Neuronal stem cell (in vitro differentiated cells): Measurements from ENCODE around the gene TNS3.

Source experiments
- DNase-seq: peaks from one replicate; pipeline ENCODE4 v3.0.0-alpha.2; 2013; ENCODE audit warnings: low spot score
- H2AFZ ChIP-seq: one replicate; pipeline ENCODE4 v1.6.1; 2013; ENCODE audit warnings: mild to moderate bottlenecking, low read length, inconsistent platforms
- H2AK5ac ChIP-seq: 2 replicates; pipeline ENCODE4 v1.6.1; 2013; ENCODE audit warnings: low read depth, mild to moderate bottlenecking, inconsistent platforms, low read length, moderate library complexity, mixed read lengths
- H2BK120ac ChIP-seq: 2 replicates; pipeline ENCODE4 v1.6.1; 2013; ENCODE audit warnings: low read depth, mild to moderate bottlenecking, inconsistent platforms, low read length, moderate library complexity, mixed read lengths
- H2BK12ac ChIP-seq: one replicate; pipeline ENCODE4 v1.6.1; 2013; ENCODE audit warnings: low read length, inconsistent platforms
- H2BK15ac ChIP-seq: 2 replicates; pipeline ENCODE4 v1.6.1; 2013; ENCODE audit warnings: mild to moderate bottlenecking, low read length, inconsistent platforms, mixed read lengths
- H2BK5ac ChIP-seq: one replicate; pipeline ENCODE4 v1.6.1; 2013; ENCODE audit warnings: inconsistent platforms, mild to moderate bottlenecking, low read length, moderate library complexity
- H3K14ac ChIP-seq: one replicate; pipeline ENCODE4 v1.6.1; 2013; ENCODE audit warnings: low read length, inconsistent platforms
- H3K18ac ChIP-seq: 2 replicates; pipeline ENCODE4 v1.6.1; 2013; ENCODE audit warnings: low read length, inconsistent platforms
- H3K23ac ChIP-seq: 2 replicates; pipeline ENCODE4 v1.6.1; 2013; ENCODE audit warnings: low read depth, mild to moderate bottlenecking, mixed read lengths, low read length, inconsistent platforms; ENCODE audit not compliant: poor library complexity
- H3K27ac ChIP-seq: replicated peaks from 3 replicates; pipeline ENCODE4 v1.5.1; 2013; ENCODE audit warnings: low read length, inconsistent platforms
- H3K27me3 ChIP-seq, 3 experiments: 2 replicates each; pipeline ENCODE4 v1.6.1; 2013; ENCODE audit warnings: low read length in 3 of 3, mild to moderate bottlenecking in 2 of 3, inconsistent platforms in 1 of 3, low read depth in 1 of 3, mixed read lengths in 1 of 3, moderate library complexity in 1 of 3; ENCODE audit not compliant: control insufficient read depth in 3 of 3, insufficient read depth in 3 of 3
- H3K36me3 ChIP-seq, 2 donors: replicated peaks in 1 of 2; 2 replicates each; pipeline ENCODE4 v1.6.1; 2013; ENCODE audit warnings: low read length in 2 of 2; ENCODE audit not compliant: control insufficient read depth in 2 of 2, insufficient read depth in 2 of 2
- H3K4ac ChIP-seq: 2 replicates; pipeline ENCODE4 v1.6.1; 2013; ENCODE audit warnings: inconsistent platforms, mild to moderate bottlenecking, low read length, moderate library complexity
- H3K4me1 ChIP-seq, 2 donors: 1 replicate in 1 of 2; 2 replicates in 1 of 2; pipeline ENCODE4 v1.6.1; 2013; ENCODE audit warnings: low read length in 2 of 2, low read depth in 1 of 2; ENCODE audit not compliant: control insufficient read depth in 2 of 2, insufficient read depth in 1 of 2
- H3K4me2 ChIP-seq: one replicate; pipeline ENCODE4 v1.6.1; 2013; ENCODE audit warnings: mild to moderate bottlenecking, low read length, inconsistent platforms; ENCODE audit not compliant: insufficient read depth, poor library complexity, severe bottlenecking
- H3K4me3 ChIP-seq, 2 donors: 2 replicates each; pipeline ENCODE4 v1.5.1; 2013; ENCODE audit warnings: low read length in 2 of 2, mild to moderate bottlenecking in 2 of 2, inconsistent platforms in 1 of 2, moderate library complexity in 1 of 2
- H3K79me1 ChIP-seq: one replicate; pipeline ENCODE4 v1.6.1; 2013; ENCODE audit warnings: low read depth, mild to moderate bottlenecking, inconsistent platforms, low read length, moderate library complexity
- H3K9ac ChIP-seq: one replicate; pipeline ENCODE4 v1.6.1; 2013; ENCODE audit warnings: mild to moderate bottlenecking, low read depth, low read length, inconsistent platforms; ENCODE audit not compliant: poor library complexity
- H3K9me3 ChIP-seq, 2 donors: replicated peaks in 1 of 2; 2 replicates each; pipeline versions ENCODE3 to v1.6.1; 2013; ENCODE audit warnings: low read length in 2 of 2, mild to moderate bottlenecking in 2 of 2, inconsistent platforms in 1 of 2, low read depth in 1 of 2, mixed read lengths in 1 of 2, moderate library complexity in 1 of 2; ENCODE audit not compliant: control insufficient read depth in 2 of 2, insufficient read depth in 1 of 2
- H4K8ac ChIP-seq: one replicate; pipeline ENCODE4 v1.6.1; 2013; ENCODE audit warnings: low read depth, mild to moderate bottlenecking, inconsistent platforms, low read length, moderate library complexity
- H4K91ac ChIP-seq: one replicate; pipeline ENCODE4 v1.6.1; 2013; ENCODE audit warnings: low read length, low read depth, mild to moderate bottlenecking, inconsistent platforms; ENCODE audit not compliant: poor library complexity
- WGBS, 2 donors: extraction: QIAGEN DNeasy Blood & Tissue Kit; methylation state at CpG; one replicate each; pipeline ENCODE4 v1.1.7; 2013; ENCODE audit warnings: missing lambda C conversion rate in 2 of 2, mixed read lengths in 1 of 2; ENCODE audit not compliant: insufficient read length in 2 of 2, insufficient replicate concordance in 1 of 2; ENCODE audit errors: extremely low coverage in 2 of 2; 5-methylcytosine and 5-hydroxymethylcytosine counted together

Gene TNS3

GRCh38 chr7:47451851-47452205 is 130.1 kb downstream of the TNS3 start:
- Histone ChIP-seq H3K27ac (no peak overlapping the region), H3K4me1 (peaks cover 2 to 28% of the 10 kb centered on the region in 2 donors), H2BK12ac (no peak overlapping the region), H2AK5ac (no peak overlapping the region), H2BK15ac (no peak overlapping the region), H3K4ac (no peak overlapping the region), H4K91ac (no peak overlapping the region), H3K27me3 (no peaks in the 10 kb centered on the region), H2BK120ac (no peak overlapping the region), H3K18ac (no peak overlapping the region), H3K4me3 (no peak overlapping the region), H2AFZ (no peak overlapping the region), H3K9ac (no peak overlapping the region), H3K14ac (no peak overlapping the region), H4K8ac (no peak overlapping the region), H3K36me3 (no peaks in the 10 kb centered on the region), H3K23ac (no peak overlapping the region), H3K79me1 (peaks cover 15% of the 10 kb centered on the region), H3K4me2 (no peak overlapping the region), H2BK5ac (no peak overlapping the region), H3K9me3 (no peaks in the 10 kb centered on the region)
- no peak for DNase-seq
- WGBS, 2 donors: no CpG with 5 or more reads among the region's 3 CpGs

GRCh38 chr7:47449810-47450590 is 131.9 kb downstream of the TNS3 start:
- no peak overlapping the region for H2BK5ac ChIP-seq
- no peak overlapping the region for H2BK12ac ChIP-seq
- H2BK15ac ChIP-seq: no peak overlapping the region
- WGBS, 2 donors: no CpG with 5 or more reads among the region's 11 CpGs
- no peak overlapping the region for H3K4ac ChIP-seq
- no peak for DNase-seq
- H4K8ac ChIP-seq: no peak overlapping the region
- no peak overlapping the region for H3K27ac ChIP-seq
- peaks cover 14% of the 10 kb centered on the region for H3K79me1 ChIP-seq
- H3K27me3 ChIP-seq: no peaks in the 10 kb centered on the region
- H3K4me3 ChIP-seq: no peak overlapping the region
- no peak overlapping the region for H2BK120ac ChIP-seq
- no peak overlapping the region for H3K23ac ChIP-seq
- H4K91ac ChIP-seq: no peak overlapping the region
- H3K9me3 ChIP-seq: no peaks in the 10 kb centered on the region
- no peak overlapping the region for H3K9ac ChIP-seq
- no peak overlapping the region for H2AK5ac ChIP-seq
- peaks cover 5 to 30% of the 10 kb centered on the region in 2 donors for H3K4me1 ChIP-seq
- peak overlapping the region; percentile 81 for H3K18ac ChIP-seq
- no peak overlapping the region for H3K4me2 ChIP-seq
- no peak overlapping the region for H2AFZ ChIP-seq
- no peaks in the 10 kb centered on the region for H3K36me3 ChIP-seq
- H3K14ac ChIP-seq: no peak overlapping the region

GRCh38 chr7:47448971-47449370 is 132.9 kb downstream of the TNS3 start:
- no CpG with 5 or more reads among the region's 9 CpGs for WGBS, 2 donors
- H3K9me3 ChIP-seq: no peaks in the 10 kb centered on the region
- H3K4me1 ChIP-seq: peaks cover 5 to 21% of the 10 kb centered on the region in 2 donors
- peak overlapping the region; percentile 35 for H3K9ac ChIP-seq
- no peak overlapping the region for H3K14ac ChIP-seq
- no peak overlapping the region for H3K27ac ChIP-seq
- H2AK5ac ChIP-seq: no peak overlapping the region
- H2BK15ac ChIP-seq: no peak overlapping the region
- no peak overlapping the region for H3K23ac ChIP-seq
- no peak overlapping the region for H4K8ac ChIP-seq
- H2BK12ac ChIP-seq: no peak overlapping the region
- H3K18ac ChIP-seq: no peak overlapping the region
- H3K4me3 ChIP-seq: no peak overlapping the region
- H3K79me1 ChIP-seq: peaks cover 10% of the 10 kb centered on the region
- DNase-seq: no peak
- no peak overlapping the region for H4K91ac ChIP-seq
- no peak overlapping the region for H2AFZ ChIP-seq
- no peaks in the 10 kb centered on the region for H3K27me3 ChIP-seq
- H2BK5ac ChIP-seq: no peak overlapping the region
- H3K4me2 ChIP-seq: no peak overlapping the region
- no peak overlapping the region for H3K4ac ChIP-seq
- no peak overlapping the region for H2BK120ac ChIP-seq
- no peaks in the 10 kb centered on the region for H3K36me3 ChIP-seq

GRCh38 chr7:47447621-47448349 is 134.1 kb downstream of the TNS3 start:
- H3K79me1 ChIP-seq: peaks cover 12% of the 10 kb centered on the region
- WGBS, 2 donors: no CpG with 5 or more reads among the region's 12 CpGs
- no peak overlapping the region for H3K4me3 ChIP-seq
- no peak overlapping the region for H2BK120ac ChIP-seq
- no peak overlapping the region for H2BK5ac ChIP-seq
- peak overlapping the region; percentile 49 for H3K18ac ChIP-seq
- H3K4me1 ChIP-seq: peaks cover 5 to 16% of the 10 kb centered on the region in 2 donors
- H2AK5ac ChIP-seq: peak overlapping the region; percentile 63
- H2AFZ ChIP-seq: no peak overlapping the region
- no peak overlapping the region for H4K91ac ChIP-seq
- H3K9ac ChIP-seq: peak overlapping the region; percentile 30
- H2BK12ac ChIP-seq: no peak overlapping the region
- H3K4ac ChIP-seq: no peak overlapping the region
- no peak overlapping the region for H4K8ac ChIP-seq
- peak overlapping the region; percentile 43 for H3K23ac ChIP-seq
- no peak overlapping the region for H3K27ac ChIP-seq
- no peak overlapping the region for H2BK15ac ChIP-seq
- no peaks in the 10 kb centered on the region for H3K36me3 ChIP-seq
- H3K27me3 ChIP-seq: no peaks in the 10 kb centered on the region
- DNase-seq: no peak
- no peak overlapping the region for H3K14ac ChIP-seq
- H3K4me2 ChIP-seq: no peak overlapping the region
- no peaks in the 10 kb centered on the region for H3K9me3 ChIP-seq
